ENCODE results near the gene PHKG2.

DNA sequence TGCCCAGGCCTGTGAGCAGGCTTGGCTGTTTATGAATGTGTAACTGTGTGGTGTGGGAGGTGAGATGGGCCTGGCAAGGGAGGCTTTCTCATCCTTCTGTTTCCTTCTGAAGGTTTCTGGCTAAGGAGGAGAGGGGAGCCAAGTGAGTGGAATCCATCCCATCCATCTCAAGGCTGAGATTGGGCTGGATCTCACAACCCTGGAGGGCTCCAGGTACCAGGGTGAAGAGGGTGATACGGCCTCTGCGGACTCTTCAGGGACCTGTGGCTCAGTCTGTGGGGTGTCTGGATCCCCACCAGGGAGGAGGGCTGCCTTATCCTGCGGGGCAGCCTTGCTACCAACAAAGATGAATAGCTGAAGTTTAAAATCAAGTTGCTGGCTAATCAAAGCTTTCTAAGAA, 31.8 kb downstream of the PHKG2 start:
- TF ChIP-seq, protein P1, sequence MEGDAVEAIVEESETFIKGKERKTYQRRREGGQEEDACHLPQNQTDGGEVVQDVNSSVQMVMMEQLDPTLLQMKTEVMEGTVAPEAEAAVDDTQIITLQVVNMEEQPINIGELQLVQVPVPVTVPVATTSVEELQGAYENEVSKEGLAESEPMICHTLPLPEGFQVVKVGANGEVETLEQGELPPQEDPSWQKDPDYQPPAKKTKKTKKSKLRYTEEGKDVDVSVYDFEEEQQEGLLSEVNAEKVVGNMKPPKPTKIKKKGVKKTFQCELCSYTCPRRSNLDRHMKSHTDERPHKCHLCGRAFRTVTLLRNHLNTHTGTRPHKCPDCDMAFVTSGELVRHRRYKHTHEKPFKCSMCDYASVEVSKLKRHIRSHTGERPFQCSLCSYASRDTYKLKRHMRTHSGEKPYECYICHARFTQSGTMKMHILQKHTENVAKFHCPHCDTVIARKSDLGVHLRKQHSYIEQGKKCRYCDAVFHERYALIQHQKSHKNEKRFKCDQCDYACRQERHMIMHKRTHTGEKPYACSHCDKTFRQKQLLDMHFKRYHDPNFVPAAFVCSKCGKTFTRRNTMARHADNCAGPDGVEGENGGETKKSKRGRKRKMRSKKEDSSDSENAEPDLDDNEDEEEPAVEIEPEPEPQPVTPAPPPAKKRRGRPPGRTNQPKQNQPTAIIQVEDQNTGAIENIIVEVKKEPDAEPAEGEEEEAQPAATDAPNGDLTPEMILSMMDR (conservative IDR thresholded peaks at IDR 0.05): no peak
- no peak for TF ChIP-seq ZFX (IDR thresholded peaks at IDR 0.05)
